Colonic mucosa (tissue), 4 donors: ENCODE measurements around the gene ZBTB4. TPM values are rescaled to one million over a fixed set of nuclear protein-coding genes. Genes with fewer than 3 reads are reported as not detected.

Experiments
- DNase-seq: peaks from one replicate; pipeline ENCODE4 v3.0.0-alpha.2; 2020
- H3K27ac ChIP-seq: fragments of 200-600 bp; one replicate; pipeline ENCODE4 v1.8.0; 2021
- H3K27me3 ChIP-seq: fragments of 200-600 bp; one replicate; pipeline ENCODE4 v1.8.0; 2021
- H3K36me3 ChIP-seq: fragments of 200-600 bp; one replicate; pipeline ENCODE4 v1.8.0; 2021
- H3K4me1 ChIP-seq: fragments of 200-600 bp; one replicate; pipeline ENCODE4 v1.8.0; 2021; ENCODE audit warnings: mild to moderate bottlenecking
- H3K4me3 ChIP-seq: fragments of 200-600 bp; one replicate; pipeline ENCODE4 v1.8.0; 2021
- H3K9ac ChIP-seq, 2 donors: one replicate each; pipeline ENCODE4 v1.7.0; 2013; ENCODE audit warnings: control low read depth in 2 of 2, low read depth in 2 of 2, low read length in 2 of 2
- H3K9me3 ChIP-seq: fragments of 200-600 bp; one replicate; pipeline ENCODE4 v1.8.0; 2021
- CTCF ChIP-seq: fragments of 200-600 bp; IDR thresholded peaks from one replicate; pipeline ENCODE4 v1.8.0; 2022; ENCODE audit warnings: antibody characterized with exemption, mild to moderate bottlenecking
- intact Hi-C: fragments of 100-400 bp; cut with DNase I; formaldehyde crosslinking; loops from one replicate; pipeline ENCODE4 v1.14.1; 2022
- total RNA-seq, 2 donors: library from RNA; stranded (reverse); fragmentation: NEBNext Ultra II Directional in 1 of 2; extraction: Animal tissue kit (Norgen Biotek cat#: 25700) in 1 of 2; gene quantifications; one replicate each; pipeline ENCODE4 v1.2.1, GENCODE V29; 2021
- donor health status: healthy.
- donor health status: DM: no; HTN: no; CAD: no.
- donor health status: DM: no; HTN: no; CAD: no.

The ZBTB4 gene
- total RNA-seq, 2 donors from 2014 or later = 12.9 to 26.7 TPM

DNA sequence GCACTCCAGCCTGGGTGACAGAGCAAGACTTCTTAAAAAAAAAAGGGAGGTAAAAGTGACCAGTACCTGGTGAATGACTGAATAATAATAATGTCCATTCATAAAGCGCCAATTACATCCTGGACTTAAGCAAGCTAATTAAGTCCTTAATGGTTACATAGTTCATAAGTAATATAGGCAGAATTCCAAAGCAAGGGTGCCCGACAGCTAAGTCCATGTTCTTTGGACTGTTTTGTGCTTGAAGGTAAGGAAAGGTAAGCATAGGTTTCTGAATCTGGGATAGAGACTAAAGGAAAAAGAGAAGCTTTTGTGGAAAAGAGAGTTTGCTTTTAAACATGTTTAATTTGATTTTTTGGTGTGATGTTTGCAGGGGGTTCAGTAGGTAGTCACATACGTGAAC is 14.5 kb upstream of the ZBTB4 start:
- intact Hi-C loops = no loop called here
- no peak for DNase-seq
- Histone ChIP-seq H3K36me3 (peaks cover 17% of the 10 kb centered on the region), H3K27ac (no peak overlapping the region), H3K4me3 (no peak overlapping the region), H3K27me3 (no peaks in the 10 kb centered on the region), H3K9ac (no peak overlapping the region), H3K4me1 (no peaks in the 10 kb centered on the region), H3K9me3 (no peaks in the 10 kb centered on the region)
- TF ChIP-seq CTCF = no peak

DNA sequence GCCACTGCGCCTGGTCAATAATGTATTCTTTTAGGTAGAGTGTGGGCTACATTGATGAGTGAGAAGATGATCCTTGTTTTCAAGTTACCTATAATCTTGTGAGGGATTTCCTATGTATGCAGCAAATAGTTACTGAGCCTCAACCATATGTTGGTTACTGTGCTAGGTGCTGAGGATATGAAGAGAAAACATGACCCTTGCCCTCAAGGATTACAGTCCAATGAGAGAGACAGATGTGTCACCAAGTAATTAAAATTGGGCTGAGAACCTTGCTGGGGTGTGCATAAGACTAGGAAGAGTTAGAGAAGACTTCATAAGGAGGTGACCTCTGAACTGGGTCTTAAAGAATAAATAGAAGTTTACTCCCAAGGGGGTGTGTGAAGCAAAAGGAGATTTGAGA is 12.2 kb upstream of the ZBTB4 start:
- Histone ChIP-seq H3K27ac (peak overlapping the region; percentile 24), H3K9me3 (no peaks in the 10 kb centered on the region), H3K27me3 (no peaks in the 10 kb centered on the region), H3K4me3 (no peak overlapping the region), H3K9ac (no peak overlapping the region), H3K4me1 (peaks cover 11% of the 10 kb centered on the region), H3K36me3 (peaks cover 4% of the 10 kb centered on the region)
- intact Hi-C loops = no loop called here
- no peak for DNase-seq
- no peak for TF ChIP-seq CTCF

GRCh38 chr17:7490144-7490543 is 10.7 kb upstream of the ZBTB4 start:
- H3K4me1 ChIP-seq = peaks cover 18% of the 10 kb centered on the region
- intact Hi-C loops = no loop called here

DNA sequence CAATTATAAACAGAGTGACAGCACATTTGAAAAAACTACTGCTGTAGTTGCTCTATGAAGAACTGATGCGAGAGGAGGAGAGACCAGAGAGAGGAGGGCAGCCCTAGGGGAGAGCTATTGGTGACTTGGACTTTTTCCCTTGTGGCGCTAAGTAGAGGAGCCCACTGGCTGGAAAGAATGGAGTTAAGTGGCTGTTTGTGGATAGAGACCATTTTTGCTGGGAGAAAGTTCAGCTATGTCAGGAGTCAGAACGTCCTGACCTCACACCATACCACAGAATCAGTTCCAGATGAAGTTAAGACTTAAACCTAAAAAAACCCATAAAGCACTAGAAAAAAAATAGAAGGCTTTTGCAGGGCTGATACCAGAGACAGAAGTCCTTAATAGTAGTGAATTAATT is 6.8 kb upstream of the ZBTB4 start:
- intact Hi-C loops = no loop called here

More at GRCh38 chr17:7490144-7490543, 10.7 kb upstream of the ZBTB4 start:
- H3K9me3 ChIP-seq = no peaks in the 10 kb centered on the region
- no peak for TF ChIP-seq CTCF
- no peak overlapping the region for H3K27ac ChIP-seq
- H3K4me3 ChIP-seq = no peak overlapping the region
- no peak for DNase-seq
- H3K9ac ChIP-seq = no peak overlapping the region
- H3K36me3 ChIP-seq = no peaks in the 10 kb centered on the region
- H3K27me3 ChIP-seq = no peaks in the 10 kb centered on the region

GRCh38 chr17:7484919-7485377 is 5.5 kb upstream of the ZBTB4 start:
- H3K27me3 ChIP-seq = no peaks in the 10 kb centered on the region
- H3K36me3 ChIP-seq = no peaks in the 10 kb centered on the region
- intact Hi-C loops = loop anchor here (2.0 kb wide), 1 partner anchor 48 kb away; no protein-coding TSS in a partner anchor
- DNase-seq = no peak
- H3K27ac ChIP-seq = peak overlapping the region; percentile 93
- peak overlapping the region; percentile 50 for H3K4me3 ChIP-seq
- H3K9me3 ChIP-seq = no peaks in the 10 kb centered on the region
- peak overlapping the region; percentile 85 to 99 for H3K9ac ChIP-seq
- H3K4me1 ChIP-seq = peaks cover 21% of the 10 kb centered on the region
- TF ChIP-seq CTCF = no peak

More for the DNA sequence above, 6.8 kb upstream of the ZBTB4 start:
- H3K4me1 ChIP-seq = peaks cover 18% of the 10 kb centered on the region
- H3K9me3 ChIP-seq = no peaks in the 10 kb centered on the region
- no peaks in the 10 kb centered on the region for H3K27me3 ChIP-seq
- H3K4me3 ChIP-seq = peak overlapping the region; percentile 50
- H3K27ac ChIP-seq = peak overlapping the region; percentile 93
- H3K9ac ChIP-seq = peak overlapping the region in 1 of 2 donors; percentile 65
- TF ChIP-seq CTCF = no peak
- H3K36me3 ChIP-seq = no peaks in the 10 kb centered on the region
- no peak for DNase-seq
